Fibroblast of skin of scalp (primary cell): Measurements from ENCODE around the gene IFRD2. TPM values are rescaled to one million over a fixed set of nuclear protein-coding genes. Genes with fewer than 3 reads are reported as not detected.
A peak's percentile ranks its signal among the peaks of the same experiment; 100 is the strongest.

ENCODE experiments used
- DNase-seq: peaks from one replicate; pipeline ENCODE4 v3.0.0-alpha.2; 2013
- polyA plus RNA-seq, 2 experiments: library from polyadenylated mRNA; unstranded; fragments of 120-200 nt; gene quantifications; one replicate each; pipeline ENCODE4 v1.2.1, GENCODE V29; 2013; ENCODE audit not compliant: insufficient read length in 2 of 2

Gene IFRD2
- polyA plus RNA-seq (2013, experiment 1 of 2; ENCODE audit: insufficient read length) = 56.5 TPM
- 57.4 TPM for polyA plus RNA-seq (2013, experiment 2 of 2; ENCODE audit: insufficient read length)

GRCh38 chr3:50292159-50293078 is at the start of gene IFRD2:
IFRD2 (minus strand) TSS chr3:50292429; CDS start chr3:50292274, 155 bp downstream.
- DNase-seq = peak; percentile 97

- DNase-seq = no peak
Observed at GRCh38 chr3:50341537-50341936, 49.3 kb upstream of the IFRD2 start.

- peak; percentile 63 for DNase-seq
Observed at GRCh38 chr3:50340448-50341329, 48.5 kb upstream of the IFRD2 start, which contains the start of gene RASSF1. RASSF1 (minus strand) TSS chr3:50340836; CDS start chr3:50340805, 31 bp downstream.

- no peak for DNase-seq
Observed at GRCh38 chr3:50340147-50340447, 47.9 kb upstream of the IFRD2 start.

- peak; percentile 61 for DNase-seq
Observed at GRCh38 chr3:50339485-50340146, 47.4 kb upstream of the IFRD2 start.

- no peak for DNase-seq
Observed at GRCh38 chr3:50338965-50339364, 46.7 kb upstream of the IFRD2 start.

GRCh38 chr3:50337175-50337861 is 45.1 kb upstream of the IFRD2 start:
- DNase-seq = peak; percentile 99

GRCh38 chr3:50336452-50337174 is 44.4 kb upstream of the IFRD2 start:
- peak; percentile 23 for DNase-seq

- DNase-seq = no peak
Observed at GRCh38 chr3:50334339-50335075, 42.3 kb upstream of the IFRD2 start.

- no peak for DNase-seq
Observed at GRCh38 chr3:50333744-50334328, 41.6 kb upstream of the IFRD2 start.

- no peak for DNase-seq
Observed at GRCh38 chr3:50331364-50331907, 39.2 kb upstream of the IFRD2 start.

GRCh38 chr3:50330330-50330729 is 38.1 kb upstream of the IFRD2 start:
- no peak for DNase-seq

GRCh38 chr3:50327943-50328691 is 35.9 kb upstream of the IFRD2 start, which contains the start of gene TUSC2:
TUSC2 (minus strand) TSS chr3:50328223; CDS start chr3:50328099, 124 bp downstream.
- peak; percentile 95 for DNase-seq

GRCh38 chr3:50327129-50327528 is 34.9 kb upstream of the IFRD2 start:
- no peak for DNase-seq

- no peak for DNase-seq
Observed at GRCh38 chr3:50326182-50326541, 33.9 kb upstream of the IFRD2 start.

- DNase-seq = no peak
Observed at GRCh38 chr3:50325497-50326181, 33.4 kb upstream of the IFRD2 start.

GRCh38 chr3:50325113-50325480 is 32.9 kb upstream of the IFRD2 start:
- no peak for DNase-seq

GRCh38 chr3:50324351-50325112 is 32.3 kb upstream of the IFRD2 start:
- peak; percentile 78 for DNase-seq
